GM23338 (cell line): ENCODE measurements around the gene YAP1. TPM values are rescaled to one million over a fixed set of nuclear protein-coding genes. Genes with fewer than 3 reads are reported as not detected.

Experiments
- CREB1 ChIP-seq: fragments of 250-450 bp; sonication (Bioruptor Pico); IDR thresholded peaks from 2 replicates; pipeline ENCODE4 v1.5.0; 2020; ENCODE audit warnings: low read depth, mild to moderate bottlenecking, moderate library complexity
- EZH2 ChIP-seq: fragments of 200-600 bp; sonication (generic); IDR thresholded peaks from one replicate; pipeline ENCODE4 v1.8.0; 2017; ENCODE audit warnings: antibody characterized with exemption, mild to moderate bottlenecking, low read depth; ENCODE audit not compliant: unreplicated experiment
- EZH2phosphoT487 ChIP-seq: fragments of 200-600 bp; sonication (generic); IDR thresholded peaks from one replicate; pipeline ENCODE4 v1.8.1; 2018; ENCODE audit warnings: antibody characterized with exemption; ENCODE audit not compliant: unreplicated experiment
- NANOG ChIP-seq: IDR thresholded peaks from 2 replicates; pipeline ENCODE4 v1.6.1; 2016; ENCODE audit warnings: antibody characterized with exemption, borderline replicate concordance
- POLR2AphosphoS5 ChIP-seq: IDR thresholded peaks from 2 replicates; pipeline ENCODE4 v1.6.1; 2016; ENCODE audit warnings: antibody characterized with exemption, low read depth
- ZNF114 ChIP-seq: fragments of 250-450 bp; sonication (Bioruptor Pico); IDR thresholded peaks from 2 replicates; pipeline ENCODE4 v1.5.0; 2020; ENCODE audit warnings: mild to moderate bottlenecking, moderate library complexity
- polyA plus RNA-seq: library from polyadenylated mRNA; unstranded; fragments of >200 nt; fragmentation: Nextera tagmentation; extraction: Ambion mirVana; gene quantifications from 2 replicates; pipeline ENCODE4 v1.2.1, GENCODE V29; 2016
- total RNA-seq: library from RNA; depleted of rRNA; stranded (reverse); fragments of >200 nt; shearing (Covaris generic); gene quantifications from 2 replicates; pipeline ENCODE4 v1.2.3, GENCODE V29; 2014
- TF ChIP-seq, protein P1 (sequence below): fragments of 250-450 bp; sonication (Bioruptor Pico); IDR thresholded peaks from 2 replicates; pipeline ENCODE4 v1.5.0; 2020; ENCODE audit warnings: mild to moderate bottlenecking, moderate library complexity
- TF ChIP-seq, protein P2 (sequence below): IDR thresholded peaks from one replicate; pipeline ENCODE4 v1.6.1; 2018; ENCODE audit warnings: antibody characterized with exemption; ENCODE audit not compliant: unreplicated experiment
- TF ChIP-seq, protein P3 (sequence below): IDR thresholded peaks from 2 replicates; pipeline ENCODE4 v1.6.1; 2016; ENCODE audit warnings: antibody characterized with exemption
- TF ChIP-seq, protein P4 (sequence below), 2 experiments: fragments of 200-600 bp in 1 of 2; sonication (generic) in 1 of 2; conservative IDR thresholded peaks; 2 replicates each; pipeline versions ENCODE4 v1.5.1 to v1.6.1; 2016 to 2017; ENCODE audit warnings: antibody characterized with exemption in 2 of 2, low read depth in 2 of 2, mild to moderate bottlenecking in 2 of 2, moderate library complexity in 1 of 2

YAP1 gene
- total and polyA plus RNA-seq, 2 experiments from 2014 or later = 17.2 to 155 TPM

DNA sequence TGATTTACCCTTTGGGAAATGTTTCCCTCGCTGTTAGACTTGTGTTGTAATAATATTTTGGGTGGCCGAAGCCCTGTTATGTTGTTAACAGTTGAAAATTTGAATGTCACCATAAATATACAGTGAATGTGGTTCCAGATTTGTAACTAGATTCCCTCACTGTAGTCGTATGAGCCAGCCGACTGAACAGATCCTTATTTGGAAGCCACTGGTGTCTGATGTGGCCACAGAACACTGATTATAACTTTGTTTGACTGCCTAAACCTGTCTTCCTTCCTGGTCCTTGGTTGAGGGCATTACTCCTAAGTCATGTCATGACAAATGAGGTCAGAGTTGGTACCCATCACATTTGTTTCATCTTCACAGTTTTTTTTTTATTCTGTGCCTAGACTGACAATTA, 45.4 kb downstream of the YAP1 start (continued):
- TF ChIP-seq, protein P1, sequence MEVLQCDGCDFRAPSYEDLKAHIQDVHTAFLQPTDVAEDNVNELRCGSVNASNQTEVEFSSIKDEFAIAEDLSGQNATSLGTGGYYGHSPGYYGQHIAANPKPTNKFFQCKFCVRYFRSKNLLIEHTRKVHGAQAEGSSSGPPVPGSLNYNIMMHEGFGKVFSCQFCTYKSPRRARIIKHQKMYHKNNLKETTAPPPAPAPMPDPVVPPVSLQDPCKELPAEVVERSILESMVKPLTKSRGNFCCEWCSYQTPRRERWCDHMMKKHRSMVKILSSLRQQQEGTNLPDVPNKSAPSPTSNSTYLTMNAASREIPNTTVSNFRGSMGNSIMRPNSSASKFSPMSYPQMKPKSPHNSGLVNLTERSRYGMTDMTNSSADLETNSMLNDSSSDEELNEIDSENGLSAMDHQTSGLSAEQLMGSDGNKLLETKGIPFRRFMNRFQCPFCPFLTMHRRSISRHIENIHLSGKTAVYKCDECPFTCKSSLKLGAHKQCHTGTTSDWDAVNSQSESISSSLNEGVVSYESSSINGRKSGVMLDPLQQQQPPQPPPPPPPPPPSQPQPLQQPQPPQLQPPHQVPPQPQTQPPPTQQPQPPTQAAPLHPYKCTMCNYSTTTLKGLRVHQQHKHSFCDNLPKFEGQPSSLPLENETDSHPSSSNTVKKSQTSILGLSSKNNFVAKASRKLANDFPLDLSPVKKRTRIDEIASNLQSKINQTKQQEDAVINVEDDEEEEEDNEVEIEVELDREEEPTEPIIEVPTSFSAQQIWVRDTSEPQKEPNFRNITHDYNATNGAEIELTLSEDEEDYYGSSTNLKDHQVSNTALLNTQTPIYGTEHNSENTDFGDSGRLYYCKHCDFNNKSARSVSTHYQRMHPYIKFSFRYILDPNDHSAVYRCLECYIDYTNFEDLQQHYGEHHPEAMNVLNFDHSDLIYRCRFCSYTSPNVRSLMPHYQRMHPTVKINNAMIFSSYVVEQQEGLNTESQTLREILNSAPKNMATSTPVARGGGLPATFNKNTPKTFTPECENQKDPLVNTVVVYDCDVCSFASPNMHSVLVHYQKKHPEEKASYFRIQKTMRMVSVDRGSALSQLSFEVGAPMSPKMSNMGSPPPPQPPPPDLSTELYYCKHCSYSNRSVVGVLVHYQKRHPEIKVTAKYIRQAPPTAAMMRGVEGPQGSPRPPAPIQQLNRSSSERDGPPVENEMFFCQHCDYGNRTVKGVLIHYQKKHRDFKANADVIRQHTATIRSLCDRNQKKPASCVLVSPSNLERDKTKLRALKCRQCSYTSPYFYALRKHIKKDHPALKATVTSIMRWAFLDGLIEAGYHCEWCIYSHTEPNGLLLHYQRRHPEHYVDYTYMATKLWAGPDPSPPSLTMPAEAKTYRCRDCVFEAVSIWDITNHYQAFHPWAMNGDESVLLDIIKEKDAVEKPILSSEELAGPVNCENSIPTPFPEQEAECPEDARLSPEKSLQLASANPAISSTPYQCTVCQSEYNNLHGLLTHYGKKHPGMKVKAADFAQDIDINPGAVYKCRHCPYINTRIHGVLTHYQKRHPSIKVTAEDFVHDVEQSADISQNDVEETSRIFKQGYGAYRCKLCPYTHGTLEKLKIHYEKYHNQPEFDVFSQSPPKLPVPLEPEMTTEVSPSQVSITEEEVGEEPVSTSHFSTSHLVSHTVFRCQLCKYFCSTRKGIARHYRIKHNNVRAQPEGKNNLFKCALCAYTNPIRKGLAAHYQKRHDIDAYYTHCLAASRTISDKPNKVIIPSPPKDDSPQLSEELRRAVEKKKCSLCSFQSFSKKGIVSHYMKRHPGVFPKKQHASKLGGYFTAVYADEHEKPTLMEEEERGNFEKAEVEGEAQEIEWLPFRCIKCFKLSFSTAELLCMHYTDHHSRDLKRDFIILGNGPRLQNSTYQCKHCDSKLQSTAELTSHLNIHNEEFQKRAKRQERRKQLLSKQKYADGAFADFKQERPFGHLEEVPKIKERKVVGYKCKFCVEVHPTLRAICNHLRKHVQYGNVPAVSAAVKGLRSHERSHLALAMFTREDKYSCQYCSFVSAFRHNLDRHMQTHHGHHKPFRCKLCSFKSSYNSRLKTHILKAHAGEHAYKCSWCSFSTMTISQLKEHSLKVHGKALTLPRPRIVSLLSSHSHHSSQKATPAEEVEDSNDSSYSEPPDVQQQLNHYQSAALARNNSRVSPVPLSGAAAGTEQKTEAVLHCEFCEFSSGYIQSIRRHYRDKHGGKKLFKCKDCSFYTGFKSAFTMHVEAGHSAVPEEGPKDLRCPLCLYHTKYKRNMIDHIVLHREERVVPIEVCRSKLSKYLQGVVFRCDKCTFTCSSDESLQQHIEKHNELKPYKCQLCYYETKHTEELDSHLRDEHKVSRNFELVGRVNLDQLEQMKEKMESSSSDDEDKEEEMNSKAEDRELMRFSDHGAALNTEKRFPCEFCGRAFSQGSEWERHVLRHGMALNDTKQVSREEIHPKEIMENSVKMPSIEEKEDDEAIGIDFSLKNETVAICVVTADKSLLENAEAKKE (CRISPR knock-in tag) = no peak
- TF ChIP-seq ZNF114 (CRISPR knock-in tag) (no peak), CREB1 (no peak), EZH2phosphoT487 (no peak), POLR2AphosphoS5 (no peak), EZH2 (no peak), NANOG (no peak)
- TF ChIP-seq, protein P2, sequence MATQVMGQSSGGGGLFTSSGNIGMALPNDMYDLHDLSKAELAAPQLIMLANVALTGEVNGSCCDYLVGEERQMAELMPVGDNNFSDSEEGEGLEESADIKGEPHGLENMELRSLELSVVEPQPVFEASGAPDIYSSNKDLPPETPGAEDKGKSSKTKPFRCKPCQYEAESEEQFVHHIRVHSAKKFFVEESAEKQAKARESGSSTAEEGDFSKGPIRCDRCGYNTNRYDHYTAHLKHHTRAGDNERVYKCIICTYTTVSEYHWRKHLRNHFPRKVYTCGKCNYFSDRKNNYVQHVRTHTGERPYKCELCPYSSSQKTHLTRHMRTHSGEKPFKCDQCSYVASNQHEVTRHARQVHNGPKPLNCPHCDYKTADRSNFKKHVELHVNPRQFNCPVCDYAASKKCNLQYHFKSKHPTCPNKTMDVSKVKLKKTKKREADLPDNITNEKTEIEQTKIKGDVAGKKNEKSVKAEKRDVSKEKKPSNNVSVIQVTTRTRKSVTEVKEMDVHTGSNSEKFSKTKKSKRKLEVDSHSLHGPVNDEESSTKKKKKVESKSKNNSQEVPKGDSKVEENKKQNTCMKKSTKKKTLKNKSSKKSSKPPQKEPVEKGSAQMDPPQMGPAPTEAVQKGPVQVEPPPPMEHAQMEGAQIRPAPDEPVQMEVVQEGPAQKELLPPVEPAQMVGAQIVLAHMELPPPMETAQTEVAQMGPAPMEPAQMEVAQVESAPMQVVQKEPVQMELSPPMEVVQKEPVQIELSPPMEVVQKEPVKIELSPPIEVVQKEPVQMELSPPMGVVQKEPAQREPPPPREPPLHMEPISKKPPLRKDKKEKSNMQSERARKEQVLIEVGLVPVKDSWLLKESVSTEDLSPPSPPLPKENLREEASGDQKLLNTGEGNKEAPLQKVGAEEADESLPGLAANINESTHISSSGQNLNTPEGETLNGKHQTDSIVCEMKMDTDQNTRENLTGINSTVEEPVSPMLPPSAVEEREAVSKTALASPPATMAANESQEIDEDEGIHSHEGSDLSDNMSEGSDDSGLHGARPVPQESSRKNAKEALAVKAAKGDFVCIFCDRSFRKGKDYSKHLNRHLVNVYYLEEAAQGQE = no peak
- TF ChIP-seq, protein P3, sequence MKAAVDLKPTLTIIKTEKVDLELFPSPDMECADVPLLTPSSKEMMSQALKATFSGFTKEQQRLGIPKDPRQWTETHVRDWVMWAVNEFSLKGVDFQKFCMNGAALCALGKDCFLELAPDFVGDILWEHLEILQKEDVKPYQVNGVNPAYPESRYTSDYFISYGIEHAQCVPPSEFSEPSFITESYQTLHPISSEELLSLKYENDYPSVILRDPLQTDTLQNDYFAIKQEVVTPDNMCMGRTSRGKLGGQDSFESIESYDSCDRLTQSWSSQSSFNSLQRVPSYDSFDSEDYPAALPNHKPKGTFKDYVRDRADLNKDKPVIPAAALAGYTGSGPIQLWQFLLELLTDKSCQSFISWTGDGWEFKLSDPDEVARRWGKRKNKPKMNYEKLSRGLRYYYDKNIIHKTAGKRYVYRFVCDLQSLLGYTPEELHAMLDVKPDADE = no peak
- TF ChIP-seq, protein P4, sequence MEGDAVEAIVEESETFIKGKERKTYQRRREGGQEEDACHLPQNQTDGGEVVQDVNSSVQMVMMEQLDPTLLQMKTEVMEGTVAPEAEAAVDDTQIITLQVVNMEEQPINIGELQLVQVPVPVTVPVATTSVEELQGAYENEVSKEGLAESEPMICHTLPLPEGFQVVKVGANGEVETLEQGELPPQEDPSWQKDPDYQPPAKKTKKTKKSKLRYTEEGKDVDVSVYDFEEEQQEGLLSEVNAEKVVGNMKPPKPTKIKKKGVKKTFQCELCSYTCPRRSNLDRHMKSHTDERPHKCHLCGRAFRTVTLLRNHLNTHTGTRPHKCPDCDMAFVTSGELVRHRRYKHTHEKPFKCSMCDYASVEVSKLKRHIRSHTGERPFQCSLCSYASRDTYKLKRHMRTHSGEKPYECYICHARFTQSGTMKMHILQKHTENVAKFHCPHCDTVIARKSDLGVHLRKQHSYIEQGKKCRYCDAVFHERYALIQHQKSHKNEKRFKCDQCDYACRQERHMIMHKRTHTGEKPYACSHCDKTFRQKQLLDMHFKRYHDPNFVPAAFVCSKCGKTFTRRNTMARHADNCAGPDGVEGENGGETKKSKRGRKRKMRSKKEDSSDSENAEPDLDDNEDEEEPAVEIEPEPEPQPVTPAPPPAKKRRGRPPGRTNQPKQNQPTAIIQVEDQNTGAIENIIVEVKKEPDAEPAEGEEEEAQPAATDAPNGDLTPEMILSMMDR (conservative IDR thresholded peaks at IDR 0.05; ENCODE audit: low read depth in 2 of 2) = no peak
